GM18519 (cell line): Measurements from ENCODE around the gene SEMA4G.

Experiments used
- ATAC-seq: cut with Tn5 transposase; IDR thresholded peaks from one replicate; pipeline ENCODE4 v1.9.1; 2021; ENCODE audit warnings: mild to moderate bottlenecking, moderate library complexity; ENCODE audit not compliant: unreplicated experiment, low FRiP score

SEMA4G gene

DNA sequence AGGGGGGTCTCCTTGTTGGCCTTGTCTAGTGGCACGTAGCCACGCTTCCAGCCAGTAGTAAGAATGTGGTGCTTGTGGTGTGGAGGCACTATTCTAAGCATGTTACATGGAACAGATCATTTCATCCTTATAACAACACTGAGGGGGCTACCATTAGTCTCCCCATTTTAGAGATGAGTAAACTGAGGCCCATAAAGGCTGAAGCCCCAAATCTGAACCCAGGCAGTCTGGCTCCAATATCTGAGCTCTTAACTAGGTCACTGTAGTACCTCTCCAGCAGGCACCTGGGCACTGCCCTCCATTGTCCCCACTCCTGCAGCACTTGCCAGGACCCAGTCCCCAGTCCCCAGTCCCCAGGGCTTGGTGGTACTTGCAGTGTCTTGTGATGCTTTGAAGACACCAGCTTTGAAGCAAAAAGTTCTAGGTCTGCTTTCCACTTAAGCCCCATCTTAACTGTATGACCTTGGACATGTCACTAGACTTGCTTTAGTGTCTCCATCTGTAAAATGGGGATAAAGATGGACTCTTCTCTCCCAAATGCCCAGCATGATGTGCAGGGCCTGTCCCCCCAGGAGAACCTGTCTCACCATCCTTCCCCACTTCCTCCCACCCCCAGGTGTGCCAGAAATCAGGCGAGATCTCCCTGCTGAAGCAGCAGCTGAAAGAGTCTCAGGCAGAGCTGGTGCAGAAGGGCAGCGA, 36.7 kb downstream of the SEMA4G start:
- no peak for ATAC-seq

DNA sequence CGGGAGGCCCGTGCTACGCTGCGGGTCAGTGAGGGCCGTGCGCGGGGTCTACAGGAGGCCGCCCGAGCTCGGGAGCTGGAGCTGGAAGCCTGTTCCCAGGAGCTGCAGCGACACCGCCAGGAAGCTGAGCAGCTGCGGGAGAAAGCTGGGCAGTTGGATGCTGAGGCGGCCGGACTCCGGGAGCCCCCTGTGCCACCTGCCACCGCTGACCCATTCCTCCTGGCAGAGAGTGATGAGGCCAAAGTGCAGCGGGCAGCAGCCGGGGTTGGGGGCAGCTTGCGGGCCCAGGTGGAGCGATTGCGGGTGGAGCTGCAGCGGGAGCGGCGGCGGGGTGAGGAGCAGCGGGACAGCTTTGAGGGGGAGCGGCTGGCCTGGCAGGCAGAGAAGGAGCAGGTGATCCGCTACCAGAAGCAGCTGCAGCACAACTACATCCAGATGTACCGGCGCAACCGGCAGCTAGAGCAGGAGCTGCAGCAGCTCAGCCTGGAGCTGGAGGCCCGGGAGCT, 37.3 kb downstream of the SEMA4G start:
- no peak for ATAC-seq

DNA sequence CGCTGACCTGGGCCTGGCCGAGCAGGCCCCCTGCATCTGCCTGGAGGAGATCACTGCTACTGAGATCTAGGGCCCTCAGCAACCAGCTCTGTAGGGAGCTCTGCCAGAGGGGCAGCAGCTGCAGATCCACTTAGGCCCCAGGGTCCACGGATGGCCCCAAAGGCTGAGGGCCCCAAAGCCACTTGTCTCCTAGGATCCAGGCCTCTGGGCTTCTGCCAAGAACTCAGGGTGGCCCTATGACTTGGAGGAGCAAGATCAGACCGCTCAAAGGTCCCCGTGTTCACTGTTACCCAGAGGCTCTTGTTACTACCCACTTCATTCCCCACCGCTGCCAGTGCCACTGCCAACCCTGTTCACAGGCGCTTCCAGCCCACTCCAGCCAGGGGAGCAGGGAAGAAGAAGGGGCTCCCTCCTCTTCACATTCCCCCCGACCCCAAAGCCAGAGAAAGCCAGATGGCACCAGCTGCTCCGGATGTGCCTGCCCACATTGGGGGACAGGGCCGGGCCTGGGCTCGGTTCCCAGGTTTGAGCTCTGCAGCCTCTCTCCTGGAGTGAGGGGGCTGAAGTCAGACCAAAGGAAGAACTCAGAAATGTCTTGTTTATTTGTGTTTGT, 37.9 kb downstream of the SEMA4G start:
- no peak for ATAC-seq

DNA sequence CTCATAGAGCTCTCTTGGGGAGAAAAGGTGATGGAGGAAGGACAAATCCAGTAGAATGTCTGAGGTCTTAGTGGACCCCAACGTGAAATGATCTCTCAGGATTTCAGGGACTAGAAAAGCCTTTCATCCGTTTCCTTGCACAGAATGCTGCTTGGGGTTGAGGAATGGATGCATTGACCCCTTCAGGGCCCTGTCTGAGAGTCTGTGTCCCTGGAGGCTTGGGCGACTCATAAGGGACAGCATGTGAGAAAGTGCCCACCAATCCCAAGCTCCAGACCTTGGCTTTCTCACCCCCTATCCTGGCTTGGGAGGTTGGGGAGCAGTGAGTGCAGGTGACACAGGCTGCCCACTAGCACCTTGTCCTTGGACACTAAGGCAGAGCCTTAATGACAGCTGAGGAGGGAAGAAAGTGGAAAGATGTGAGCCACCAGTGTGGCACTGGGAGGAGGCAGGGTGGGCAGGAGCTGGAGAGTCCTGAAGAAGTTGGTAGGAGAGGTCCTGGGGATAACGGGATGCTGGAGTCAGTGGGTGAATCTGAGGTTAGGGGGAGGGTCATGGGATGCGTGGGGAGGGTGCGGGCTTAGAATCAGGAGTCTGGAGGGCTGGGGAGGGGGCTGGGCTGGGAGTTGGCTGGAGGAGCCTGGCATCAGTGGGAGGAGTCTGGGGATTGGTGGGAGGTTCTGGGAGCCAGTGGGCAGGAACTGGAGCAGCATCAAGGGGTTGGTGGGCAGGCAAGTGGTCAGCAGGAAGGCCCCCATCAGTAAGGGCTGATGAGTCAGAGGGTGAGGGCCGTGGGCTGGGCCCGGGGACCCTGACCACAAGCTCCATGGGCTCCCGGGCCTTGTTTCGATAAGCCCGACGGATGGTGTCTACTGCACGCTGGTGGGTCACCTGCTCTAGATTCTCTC, 38.9 kb downstream of the SEMA4G start:
- no peak for ATAC-seq

DNA sequence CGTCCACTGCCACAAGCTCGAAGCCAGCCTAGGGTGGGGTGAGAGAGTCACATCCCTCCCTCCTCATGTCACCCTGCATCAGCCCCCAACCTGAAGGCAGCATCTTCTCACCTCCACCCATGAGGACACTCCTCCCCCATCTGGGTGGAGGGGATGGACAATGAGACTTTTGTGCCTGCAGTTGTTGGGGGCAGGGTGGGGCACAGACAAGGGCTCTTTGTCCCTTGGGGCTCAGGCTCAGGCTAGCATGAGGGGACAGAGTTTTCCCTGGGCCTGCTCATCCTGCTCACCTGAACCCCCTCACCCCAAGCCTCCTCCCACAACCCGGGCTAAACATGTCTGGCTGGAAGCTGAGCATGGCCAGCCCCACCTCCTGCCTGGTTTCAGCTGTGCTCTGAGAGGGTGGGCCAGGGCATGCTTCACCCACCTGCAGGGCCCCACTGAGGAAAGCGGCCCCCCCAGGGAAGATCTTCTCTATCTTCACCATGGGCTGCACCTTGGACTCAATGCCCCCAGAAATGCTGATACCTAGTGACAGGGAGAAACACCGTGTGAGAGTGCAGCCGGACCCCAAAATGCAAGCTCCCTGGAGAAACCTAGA, 39.6 kb downstream of the SEMA4G start:
- ATAC-seq: no peak

DNA sequence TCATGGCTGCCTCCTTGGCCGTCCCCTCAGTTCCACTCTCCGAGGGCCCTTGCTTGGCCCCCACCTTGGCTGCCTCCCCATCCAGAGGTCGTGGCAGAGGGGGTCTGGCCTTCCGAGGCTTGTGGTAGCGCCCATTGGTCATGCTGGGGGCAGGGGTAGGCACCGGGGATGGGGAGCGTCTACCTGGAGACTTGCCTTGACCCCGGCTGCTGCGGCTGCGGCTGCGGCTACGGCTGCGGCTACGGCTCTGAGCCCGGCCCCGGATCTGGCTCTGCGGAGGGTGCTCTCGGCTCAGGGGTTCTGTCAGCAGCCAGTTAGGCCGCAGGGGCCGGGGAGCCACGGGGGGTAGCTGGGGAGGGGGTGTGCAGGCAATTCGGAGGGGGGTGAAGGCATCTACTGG, 41.0 kb downstream of the SEMA4G start:
- no peak for ATAC-seq

DNA sequence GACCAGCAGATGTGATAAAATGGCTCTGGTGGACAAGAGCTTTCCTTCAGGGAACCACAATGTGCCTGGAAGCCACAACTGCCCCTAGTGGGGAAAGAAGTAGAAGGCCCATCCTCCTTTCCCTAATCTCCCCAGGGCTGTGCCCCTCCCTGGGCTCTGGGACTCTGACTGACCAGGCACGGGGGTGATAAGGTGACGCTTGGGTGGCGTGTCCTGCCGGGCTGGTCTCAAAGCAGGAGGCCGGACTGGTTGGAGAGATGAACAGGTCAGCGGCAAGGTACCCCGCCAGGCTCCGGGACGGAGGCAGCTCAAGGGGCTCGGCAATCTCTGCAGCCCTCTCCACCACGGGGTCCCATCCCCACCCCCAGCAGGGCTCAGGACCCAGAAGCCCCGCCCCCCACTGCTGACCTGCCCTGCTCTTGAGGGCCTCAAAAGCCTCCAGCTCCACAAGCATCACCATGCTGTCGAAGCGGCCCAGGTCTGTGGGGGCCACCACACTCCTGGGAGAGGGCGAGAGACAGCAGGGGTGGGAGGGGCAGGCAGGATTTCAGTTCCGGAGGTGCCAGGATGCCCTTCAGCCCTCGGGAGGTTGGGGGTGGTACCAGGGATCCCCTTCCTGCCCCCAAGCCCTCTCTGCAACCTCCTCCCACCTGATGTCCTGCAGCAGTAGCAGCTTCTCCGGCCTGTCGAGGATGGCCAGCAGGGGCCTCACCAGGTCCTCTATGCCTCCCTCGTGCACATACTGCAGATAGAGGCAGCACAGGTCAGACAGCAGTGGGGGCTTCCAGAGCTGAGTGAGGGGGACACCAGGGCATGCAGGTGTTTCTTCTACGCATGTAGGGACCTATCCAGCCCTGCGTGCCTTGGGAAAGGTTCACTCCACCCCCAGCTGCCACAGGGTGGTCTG, 42.5 kb downstream of the SEMA4G start:
- no peak for ATAC-seq

- peak; percentile 41 for ATAC-seq
Measured at GRCh38 chr10:101012525-101013364, 43.4 kb downstream of the SEMA4G start.

DNA sequence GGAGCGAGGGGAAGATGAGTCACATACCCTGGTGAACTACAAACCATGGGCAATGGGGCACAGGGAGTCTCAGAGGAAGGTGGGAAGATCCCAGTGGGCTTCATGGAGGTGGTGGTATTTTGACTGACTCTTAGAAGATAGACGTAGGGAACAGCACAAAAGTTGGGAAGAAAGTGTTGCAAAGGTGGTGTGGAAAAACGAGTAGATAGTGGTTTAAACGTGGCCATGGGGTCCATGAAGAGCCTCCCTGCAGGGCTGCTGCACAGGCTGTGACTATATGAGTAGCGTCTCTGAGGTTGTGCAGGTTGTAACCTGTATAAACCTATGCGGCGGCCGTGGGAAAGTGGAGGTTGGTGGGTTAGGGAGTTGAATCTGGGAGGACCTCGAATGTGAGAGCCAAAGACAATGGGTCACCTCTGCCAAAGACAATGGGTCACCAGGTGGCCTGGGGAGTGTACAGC, 44.1 kb downstream of the SEMA4G start:
- no peak for ATAC-seq

- no peak for ATAC-seq
Measured at GRCh38 chr10:101014230-101014884, 45.1 kb downstream of the SEMA4G start.

GRCh38 chr10:101014966-101015581, 45.8 kb downstream of the SEMA4G start:
- ATAC-seq: no peak

- ATAC-seq: no peak
Measured at GRCh38 chr10:101015582-101015973, 46.3 kb downstream of the SEMA4G start.

DNA sequence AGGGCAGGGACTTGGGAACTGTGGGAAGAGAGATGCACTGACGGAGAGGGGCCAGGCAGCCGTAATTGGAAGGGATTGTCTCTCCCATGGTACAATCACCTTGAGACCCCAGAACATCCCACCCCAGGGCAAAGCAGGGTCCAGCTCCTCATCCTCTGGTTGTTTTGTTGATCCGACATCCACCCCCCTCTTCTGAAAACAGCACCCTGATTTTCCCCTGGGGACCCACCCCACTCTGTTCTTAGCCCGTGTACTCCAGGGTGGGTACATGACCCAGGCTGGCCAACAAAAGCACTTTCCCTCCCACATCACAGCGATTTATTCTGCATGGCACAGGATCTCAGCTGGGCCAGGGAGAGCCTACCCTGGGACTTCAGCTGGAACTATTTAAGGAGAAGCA, 47.5 kb downstream of the SEMA4G start:
- ATAC-seq: no peak

DNA sequence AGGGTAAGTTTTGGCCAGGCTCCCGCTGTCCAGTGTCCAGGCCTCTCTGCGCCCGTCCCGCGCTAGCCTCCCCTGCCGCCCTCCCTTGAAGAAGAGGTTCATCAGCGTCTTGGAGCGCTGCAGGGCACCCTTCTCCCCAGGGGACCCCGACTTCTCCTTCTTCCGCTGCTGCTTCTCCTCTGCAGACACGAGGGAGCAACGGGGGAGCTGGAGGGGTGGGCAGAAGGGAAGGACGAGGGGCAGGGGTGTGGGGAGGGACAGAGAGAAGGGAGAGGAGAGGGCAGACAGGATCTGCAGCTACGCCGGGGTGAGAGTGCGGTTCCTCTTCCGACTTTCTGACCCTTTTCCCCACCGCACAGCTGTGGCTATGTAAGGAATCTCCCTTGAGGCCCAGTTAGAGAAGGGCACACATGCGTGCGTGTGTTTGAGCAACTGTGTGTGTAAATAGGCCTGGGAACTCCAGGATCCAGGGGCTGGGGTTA, 48.9 kb downstream of the SEMA4G start:
- no peak for ATAC-seq

DNA sequence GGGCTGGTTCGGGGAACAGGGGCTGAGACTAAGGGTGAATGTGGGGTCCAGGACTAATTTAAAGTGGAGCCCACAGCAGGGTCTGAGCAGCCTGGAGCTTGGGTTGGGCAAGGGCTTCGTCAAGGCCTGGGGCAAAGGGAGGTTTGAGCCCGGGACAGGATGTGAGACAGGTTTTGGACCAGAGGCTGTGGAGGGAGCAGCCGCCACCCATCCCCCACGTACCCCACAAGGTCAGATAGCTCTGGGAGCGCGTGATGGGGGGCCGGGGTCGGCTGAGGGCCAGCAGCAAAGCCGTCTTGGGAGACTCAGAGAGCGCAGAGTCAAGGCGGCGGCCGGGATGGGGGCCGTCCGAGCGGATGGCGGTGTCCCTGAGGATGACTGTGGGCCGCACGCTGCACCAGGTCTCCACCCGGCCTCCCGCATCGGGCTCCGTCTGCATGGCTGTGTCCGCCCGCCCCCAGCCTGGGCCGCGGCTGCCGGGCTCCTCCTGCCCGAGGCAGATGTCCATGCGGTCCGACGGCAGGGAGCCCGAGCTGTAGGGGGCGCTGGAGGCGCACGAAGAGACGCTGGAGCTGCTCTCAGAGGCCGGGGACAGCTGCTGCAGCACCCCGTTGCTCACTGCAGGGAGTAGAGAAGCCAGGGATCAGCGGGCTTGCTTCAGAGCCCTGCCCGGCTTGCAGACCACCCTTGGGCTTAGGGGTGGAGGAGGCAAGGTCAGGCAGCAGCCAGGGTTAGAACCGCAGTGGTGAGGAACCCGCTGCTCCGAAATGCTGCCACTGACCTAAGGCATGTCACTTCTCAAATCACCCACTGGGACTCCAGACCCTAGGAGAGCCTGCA, 49.5 kb downstream of the SEMA4G start:
- ATAC-seq: no peak
